K562 (cell line): ENCODE measurements around the gene PRELID1. TPM values are rescaled to one million over a fixed set of nuclear protein-coding genes. Genes with fewer than 3 reads are reported as not detected.

Experiments used
- ARID3B ChIP-seq: fragments of 250-450 bp; sonication (Bioruptor Pico); IDR thresholded peaks from 2 replicates; pipeline ENCODE4 v1.4.0; 2020; ENCODE audit warnings: borderline replicate concordance
- ATF3 ChIP-seq, 2 experiments: fragments of 450-650 bp in 1 of 2; sonication (generic) in 1 of 2; formaldehyde crosslinking in 1 of 2; IDR thresholded peaks in 1 of 2; conservative IDR thresholded peaks in 1 of 2; 2 replicates each; pipeline versions ENCODE4 v1.6.1 to v1.8.1; 2016 to 2023; ENCODE audit warnings: mild to moderate bottlenecking in 2 of 2, moderate library complexity in 2 of 2, inconsistent platforms in 1 of 2, missing genetic modification reagents in 1 of 2
- CBFB ChIP-seq: sonication (generic); formaldehyde crosslinking; IDR thresholded peaks from 2 replicates; pipeline ENCODE4 v1.4.0; 2020; ENCODE audit warnings: mild to moderate bottlenecking, missing genetic modification reagents
- CCNT2 ChIP-seq: IDR thresholded peaks from 2 replicates; pipeline ENCODE4 v1.6.1; 2011; ENCODE audit warnings: borderline replicate concordance, low read depth, mild to moderate bottlenecking, moderate library complexity, mixed read lengths, low read length; ENCODE audit not compliant: insufficient read length; ENCODE audit errors: extremely low read depth
- HDAC6 ChIP-seq: IDR thresholded peaks from 2 replicates; pipeline ENCODE4 v1.6.1; 2012; ENCODE audit warnings: low read depth, mild to moderate bottlenecking, control low read depth, inconsistent platforms, low read length, moderate library complexity
- HDGF ChIP-seq: fragments of 450-650 bp; IDR thresholded peaks from 2 replicates; pipeline ENCODE4 v1.6.1; 2016
- LEF1 ChIP-seq: fragments of 450-650 bp; IDR thresholded peaks from 2 replicates; pipeline ENCODE4 v1.6.1; 2016; ENCODE audit warnings: mild to moderate bottlenecking
- NCOA6 ChIP-seq: fragments of 450-650 bp; IDR thresholded peaks from 2 replicates; pipeline ENCODE4 v1.6.1; 2017; ENCODE audit warnings: mild to moderate bottlenecking
- NELFE ChIP-seq: IDR thresholded peaks from 2 replicates; pipeline ENCODE4 v1.6.1; 2011; ENCODE audit warnings: mild to moderate bottlenecking; ENCODE audit not compliant: insufficient read depth, insufficient read length
- PHB2 ChIP-seq: fragments of 450-650 bp; IDR thresholded peaks from 2 replicates; pipeline ENCODE4 v1.6.1; 2017; ENCODE audit warnings: low read depth
- TAF7 ChIP-seq: fragments of 450-650 bp; IDR thresholded peaks from 2 replicates; pipeline ENCODE4 v1.6.1; 2016; ENCODE audit warnings: missing genetic modification characterization, missing compliant biosample characterization
- THAP12 ChIP-seq: fragments of 250-450 bp; sonication (Bioruptor Pico); IDR thresholded peaks from 2 replicates; pipeline ENCODE4 v1.9.0; 2021; ENCODE audit warnings: mild to moderate bottlenecking, inconsistent platforms
- ZNF253 ChIP-seq: fragments of 250-450 bp; sonication (Bioruptor Pico); conservative IDR thresholded peaks from 2 replicates; pipeline ENCODE4 v1.6.1; 2021; ENCODE audit warnings: mild to moderate bottlenecking
- polyA plus RNA-seq, 8 experiments: library from polyadenylated mRNA; depleted of rRNA in 4 of 8; stranded (reverse) in 5 of 8; unstranded in 3 of 8; fragments of >200 nt; fragmentation: Nextera tagmentation in 2 of 8; fragmentation: Illumina TruSeq in 1 of 8; extraction: Ambion mirVana in 2 of 8; extraction: Trizol in 1 of 8; gene quantifications; 2 replicates each; pipeline versions ENCODE4 v1.2.1 to v1.2.3, GENCODE V29; 2011 to 2014; ENCODE audit warnings: inconsistent platforms in 1 of 8, missing spikeins in 1 of 8
- total RNA-seq, 7 experiments: library from RNA; depleted of rRNA in 6 of 7; stranded (reverse); fragments of >200 nt in 6 of 7; fragmentation: Illumina TruSeq in 2 of 7; extraction: Trizol in 2 of 7; gene quantifications; 2 replicates each; pipeline versions ENCODE4 v1.2.1 to v1.2.3, GENCODE V29; 2011 to 2021; ENCODE audit warnings: low replicate concordance in 1 of 7
- TF ChIP-seq, protein P1 (sequence below): sonication (generic); formaldehyde crosslinking; IDR thresholded peaks from 2 replicates; pipeline ENCODE4 v1.8.0; 2022; ENCODE audit warnings: mild to moderate bottlenecking, missing genetic modification reagents, borderline replicate concordance
- TF ChIP-seq, protein P2 (sequence below): fragments of 450-650 bp; IDR thresholded peaks from 2 replicates; pipeline ENCODE4 v1.6.1; 2016; ENCODE audit warnings: missing biosample characterization, missing genetic modification characterization
- TF ChIP-seq, protein P3 (sequence below): sonication (generic); formaldehyde crosslinking; IDR thresholded peaks from 2 replicates; pipeline ENCODE4 v1.8.0; 2022; ENCODE audit warnings: missing genetic modification reagents, mild to moderate bottlenecking, moderate library complexity, borderline replicate concordance

The PRELID1 gene
- total and polyA plus RNA-seq, 9 of the 15 experiments (the other 6 are each of a cell fraction or from before 2014, with no cell fraction given), result 40.1 to 484 (median 340) TPM

DNA sequence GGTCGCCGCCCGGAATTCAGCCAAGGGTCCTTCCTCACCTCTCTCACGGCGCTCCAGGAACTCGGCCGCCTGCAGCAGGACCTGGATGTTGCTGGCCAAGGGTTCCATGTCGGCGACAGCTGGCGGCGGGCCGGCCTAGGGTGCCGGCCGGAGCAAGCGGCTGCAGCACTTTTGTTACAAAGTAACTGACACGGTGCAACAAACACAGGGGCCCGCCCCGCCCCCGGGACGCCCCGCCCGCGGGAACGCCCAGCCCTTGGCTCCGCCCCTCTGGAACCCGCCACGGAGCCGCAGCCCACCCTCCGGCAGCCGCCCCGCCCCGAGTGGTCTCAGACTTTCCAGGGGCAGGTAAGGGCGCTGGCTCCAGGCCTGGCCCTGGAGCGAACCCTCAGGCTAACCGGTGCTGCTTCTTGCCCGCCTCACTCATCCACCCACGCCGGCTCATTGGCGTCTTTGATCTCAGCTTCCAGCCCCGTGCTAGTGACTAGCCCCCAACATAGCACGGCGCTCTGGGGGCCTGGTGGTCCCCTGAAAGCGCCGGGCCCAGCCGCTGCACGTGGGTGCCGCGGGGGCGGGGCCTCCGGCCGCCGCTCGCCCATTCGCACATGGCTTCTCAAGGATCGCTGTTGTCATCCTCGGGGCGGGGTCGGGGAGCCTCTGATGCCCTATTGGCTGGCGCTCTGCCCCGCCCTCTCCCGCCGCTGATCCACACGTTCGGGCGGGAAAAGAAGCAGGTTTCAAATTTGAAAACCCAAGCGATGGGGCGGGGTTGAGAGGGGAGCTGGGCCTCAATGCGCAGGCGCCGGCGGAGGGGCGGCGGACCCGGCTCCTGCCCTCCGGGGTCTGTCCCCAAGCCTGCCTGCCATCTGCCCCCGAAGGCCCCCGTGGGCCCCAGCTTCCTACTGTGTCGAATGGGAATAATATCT lies 8.4 kb downstream of the PRELID1 start, which contains the start of gene MXD3 (continued):
- no peak for TF ChIP-seq THAP12
- peak; percentile 36; the same call in 1 of the 2 replicates for TF ChIP-seq LEF1
- TF ChIP-seq CCNT2, result peak; percentile 16
- TF ChIP-seq ARID3B (CRISPR knock-in tag), result no peak
- TF ChIP-seq NELFE, result no peak
- TF ChIP-seq ZNF253, result no peak
- TF ChIP-seq HDGF, result no peak
- no peak for TF ChIP-seq HDAC6
- no peak for TF ChIP-seq NCOA6
- TF ChIP-seq, protein P1, sequence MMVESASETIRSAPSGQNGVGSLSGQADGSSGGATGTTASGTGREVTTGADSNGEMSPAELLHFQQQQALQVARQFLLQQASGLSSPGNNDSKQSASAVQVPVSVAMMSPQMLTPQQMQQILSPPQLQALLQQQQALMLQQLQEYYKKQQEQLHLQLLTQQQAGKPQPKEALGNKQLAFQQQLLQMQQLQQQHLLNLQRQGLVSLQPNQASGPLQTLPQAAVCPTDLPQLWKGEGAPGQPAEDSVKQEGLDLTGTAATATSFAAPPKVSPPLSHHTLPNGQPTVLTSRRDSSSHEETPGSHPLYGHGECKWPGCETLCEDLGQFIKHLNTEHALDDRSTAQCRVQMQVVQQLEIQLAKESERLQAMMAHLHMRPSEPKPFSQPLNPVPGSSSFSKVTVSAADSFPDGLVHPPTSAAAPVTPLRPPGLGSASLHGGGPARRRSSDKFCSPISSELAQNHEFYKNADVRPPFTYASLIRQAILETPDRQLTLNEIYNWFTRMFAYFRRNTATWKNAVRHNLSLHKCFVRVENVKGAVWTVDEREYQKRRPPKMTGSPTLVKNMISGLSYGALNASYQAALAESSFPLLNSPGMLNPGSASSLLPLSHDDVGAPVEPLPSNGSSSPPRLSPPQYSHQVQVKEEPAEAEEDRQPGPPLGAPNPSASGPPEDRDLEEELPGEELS (CRISPR knock-in tag), result no peak
- TF ChIP-seq, protein P2, sequence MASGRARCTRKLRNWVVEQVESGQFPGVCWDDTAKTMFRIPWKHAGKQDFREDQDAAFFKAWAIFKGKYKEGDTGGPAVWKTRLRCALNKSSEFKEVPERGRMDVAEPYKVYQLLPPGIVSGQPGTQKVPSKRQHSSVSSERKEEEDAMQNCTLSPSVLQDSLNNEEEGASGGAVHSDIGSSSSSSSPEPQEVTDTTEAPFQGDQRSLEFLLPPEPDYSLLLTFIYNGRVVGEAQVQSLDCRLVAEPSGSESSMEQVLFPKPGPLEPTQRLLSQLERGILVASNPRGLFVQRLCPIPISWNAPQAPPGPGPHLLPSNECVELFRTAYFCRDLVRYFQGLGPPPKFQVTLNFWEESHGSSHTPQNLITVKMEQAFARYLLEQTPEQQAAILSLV (tag), result no peak
- TF ChIP-seq TAF7 (tag), result no peak
- TF ChIP-seq PHB2, result no peak
- TF ChIP-seq, protein P3, sequence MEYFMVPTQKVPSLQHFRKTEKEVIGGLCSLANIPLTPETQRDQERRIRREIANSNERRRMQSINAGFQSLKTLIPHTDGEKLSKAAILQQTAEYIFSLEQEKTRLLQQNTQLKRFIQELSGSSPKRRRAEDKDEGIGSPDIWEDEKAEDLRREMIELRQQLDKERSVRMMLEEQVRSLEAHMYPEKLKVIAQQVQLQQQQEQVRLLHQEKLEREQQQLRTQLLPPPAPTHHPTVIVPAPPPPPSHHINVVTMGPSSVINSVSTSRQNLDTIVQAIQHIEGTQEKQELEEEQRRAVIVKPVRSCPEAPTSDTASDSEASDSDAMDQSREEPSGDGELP, result no peak; the same call in 1 of the 2 replicates
- TF ChIP-seq ATF3 (IDR thresholded peaks at IDR 0.05), result no peak; the same call in 1 of the 2 replicates
- TF ChIP-seq ATF3 (CRISPR knock-in tag; conservative IDR thresholded peaks at IDR 0.05), result peak; percentile 90
- no peak for TF ChIP-seq CBFB
